IMR-90 (cell line): ENCODE data around the gene RAB3GAP2. TPM values are rescaled to one million over a fixed set of nuclear protein-coding genes. Genes with fewer than 3 reads are reported as not detected.
A peak's percentile ranks its signal among the peaks of the same experiment; 100 is the strongest.
"Not testable (repeated sequence)": the region's sequence is repeated elsewhere in the genome, so short reads cannot be mapped to it uniquely, and the experiment has no call there.

Source experiments
- ATAC-seq: fragments of 200-7000 bp; cut with Tn5 transposase; 2 replicates; pipeline ENCODE4 v1.9.1; 2020; ENCODE audit warnings: low read depth, mild to moderate bottlenecking, moderate library complexity
- BruUV-seq: library from RNA; stranded (reverse); fragments of 400-500 nt; replicated peaks from 2 replicates; lab custom pipeline; 2021; lab: Mats Ljungman, UMichigan
- CTCF ChIA-PET: fragments of 300-600 bp; formaldehyde crosslinking; extraction: SDS; loops from one replicate; lab custom pipeline; 2021; ENCODE audit warnings: antibody characterized with exemption; lab: Yijun Ruan, JAX
- POLR2A ChIA-PET: fragments of 300-600 bp; sonication (Branson Sonifier 250); formaldehyde crosslinking; loops from one replicate; lab custom pipeline; 2022; ENCODE audit warnings: antibody characterized with exemption; ENCODE audit not compliant: unreplicated experiment; lab: Charles Lee
- DNase-seq: peaks from one replicate; pipeline ENCODE4 v3.0.0; 2013
- H2AFZ ChIP-seq: replicated peaks from 2 replicates; pipeline ENCODE3; 2013; ENCODE audit warnings: low read length, mild to moderate bottlenecking; ENCODE audit not compliant: poor library complexity
- H2AK5ac ChIP-seq: 2 replicates; pipeline ENCODE4 v1.6.1; 2013; ENCODE audit warnings: low read depth, low read length, inconsistent platforms
- H2AK9ac ChIP-seq: replicated peaks from 2 replicates; pipeline ENCODE3; 2013; ENCODE audit warnings: mild to moderate bottlenecking, low read depth, low read length, moderate library complexity; ENCODE audit not compliant: poor library complexity
- H2BK120ac ChIP-seq: 2 replicates; pipeline ENCODE4 v1.6.1; 2013; ENCODE audit warnings: low read depth, low read length, inconsistent platforms
- H2BK15ac ChIP-seq: 3 replicates; pipeline ENCODE4 v1.6.1; 2013; ENCODE audit warnings: low read depth, low read length, inconsistent platforms
- H2BK20ac ChIP-seq: 2 replicates; pipeline ENCODE4 v1.6.1; 2013; ENCODE audit warnings: low read depth, mild to moderate bottlenecking, inconsistent platforms, low read length, moderate library complexity
- H2BK5ac ChIP-seq: 2 replicates; pipeline ENCODE4 v1.6.1; 2013; ENCODE audit warnings: mild to moderate bottlenecking, low read depth, low read length, inconsistent platforms; ENCODE audit not compliant: poor library complexity, severe bottlenecking
- H3K14ac ChIP-seq: replicated peaks from 2 replicates; pipeline ENCODE4 v1.6.1; 2013; ENCODE audit warnings: low read depth, low read length, inconsistent platforms
- H3K18ac ChIP-seq: 2 replicates; pipeline ENCODE4 v1.6.1; 2013; ENCODE audit warnings: low read depth, low read length, control low read depth
- H3K23ac ChIP-seq: 2 replicates; pipeline ENCODE4 v1.6.1; 2013; ENCODE audit warnings: low read depth, low read length, inconsistent platforms
- H3K27ac ChIP-seq: 2 replicates; pipeline ENCODE4 v1.5.1; 2013; ENCODE audit warnings: mild to moderate bottlenecking, control low read depth, low read length; ENCODE audit not compliant: insufficient read depth
- H3K27me3 ChIP-seq: 2 replicates; pipeline ENCODE4 v1.6.1; 2013; ENCODE audit warnings: low read length; ENCODE audit not compliant: control insufficient read depth, insufficient read depth
- H3K36me3 ChIP-seq: 2 replicates; pipeline ENCODE4 v1.6.1; 2013; ENCODE audit warnings: low read length, mixed read lengths; ENCODE audit not compliant: control insufficient read depth, insufficient read depth
- H3K4ac ChIP-seq: 2 replicates; pipeline ENCODE4 v1.6.1; 2013; ENCODE audit warnings: low read depth, low read length, inconsistent platforms
- H3K4me1 ChIP-seq: 2 replicates; pipeline ENCODE4 v1.6.1; 2013; ENCODE audit warnings: low read length, mixed read lengths; ENCODE audit not compliant: control insufficient read depth, insufficient read depth
- H3K4me2 ChIP-seq: 2 replicates; pipeline ENCODE4 v1.6.1; 2013; ENCODE audit warnings: low read depth, mild to moderate bottlenecking, control low read depth, low read length, moderate library complexity
- H3K4me3 ChIP-seq: 2 replicates; pipeline ENCODE4 v1.5.1; 2013; ENCODE audit warnings: low read depth, mild to moderate bottlenecking, control low read depth, low read length, moderate library complexity; ENCODE audit not compliant: insufficient read depth
- H3K56ac ChIP-seq: 2 replicates; pipeline ENCODE4 v1.6.1; 2013; ENCODE audit warnings: low read length, inconsistent platforms; ENCODE audit not compliant: insufficient read depth; ENCODE audit errors: extremely low read depth
- H3K79me1 ChIP-seq, 2 experiments: 2 replicates each; pipeline ENCODE4 v1.6.1; 2013; ENCODE audit warnings: low read length in 2 of 2, inconsistent platforms in 1 of 2, low read depth in 1 of 2
- H3K9ac ChIP-seq: 2 replicates; pipeline ENCODE4 v1.6.1; 2013; ENCODE audit warnings: low read depth, low read length, control low read depth
- H3K9me1 ChIP-seq: 2 replicates; pipeline ENCODE4 v1.6.1; 2013; ENCODE audit warnings: low read length, inconsistent platforms; ENCODE audit not compliant: insufficient read depth
- H3K9me3 ChIP-seq: 2 replicates; pipeline ENCODE4 v1.6.1; 2013; ENCODE audit warnings: low read length; ENCODE audit not compliant: control insufficient read depth, insufficient read depth
- H4K20me1 ChIP-seq: 2 replicates; pipeline ENCODE4 v1.6.1; 2013; ENCODE audit warnings: low read length, inconsistent platforms; ENCODE audit not compliant: insufficient read depth
- H4K5ac ChIP-seq: 2 replicates; pipeline ENCODE4 v1.6.1; 2013; ENCODE audit warnings: mild to moderate bottlenecking, low read depth, low read length, control low read depth
- H4K8ac ChIP-seq, 2 experiments: 2 replicates each; pipeline ENCODE4 v1.6.1; 2013; ENCODE audit warnings: low read depth in 2 of 2, low read length in 2 of 2, control low read depth in 1 of 2, inconsistent platforms in 1 of 2
- H4K91ac ChIP-seq: 2 replicates; pipeline ENCODE4 v1.6.1; 2013; ENCODE audit warnings: low read depth, low read length, inconsistent platforms; ENCODE audit not compliant: insufficient read depth
- WGBS, 2 experiments: methylation state at CpG; one replicate each; pipeline versions ENCODE4 v1.1.5 to v1.1.7; 2013; ENCODE audit warnings: missing lambda C conversion rate in 2 of 2; ENCODE audit not compliant: insufficient read length in 1 of 2; ENCODE audit errors: extremely low coverage in 2 of 2; 5-methylcytosine and 5-hydroxymethylcytosine counted together
- dilution Hi-C: fragments of 300-500 bp; cut with HindIII; formaldehyde crosslinking; loops from one replicate; pipeline ENCODE4 v1.14.3; 2018; ENCODE audit warnings: low sequenced_read_pairs; ENCODE audit not compliant: unreplicated experiment
- in situ Hi-C: fragments of 300-500 bp; cut with MboI; formaldehyde crosslinking; loops from 3 replicates; pipeline ENCODE4 v1.14.3; 2019; ENCODE audit warnings: low sequenced_read_pairs, inconsistent platforms, mixed read lengths
- intact Hi-C: fragments of 100-400 bp; cut with micrococcal nuclease; formaldehyde crosslinking; loops from 2 replicates; pipeline ENCODE4 v1.10.0; 2022
- polyA plus RNA-seq, 3 experiments: library from polyadenylated mRNA; depleted of rRNA; stranded (reverse); fragments of >200 nt; gene quantifications; 2 replicates each; pipeline ENCODE4 v1.2.3, GENCODE V29; 2012; ENCODE audit warnings: low replicate concordance in 1 of 3
- total RNA-seq: library from RNA; depleted of rRNA; stranded (reverse); fragments of >200 nt; gene quantifications from 2 replicates; pipeline ENCODE4 v1.2.3, GENCODE V29; 2012

Gene RAB3GAP2
- total and polyA plus RNA-seq, 2 of the 4 experiments (the other 2 are of a cell fraction), result 12.3 to 37.8 TPM

- H3K27ac ChIP-seq, H4K8ac ChIP-seq, H2AFZ ChIP-seq, H3K14ac ChIP-seq, POLR2A ChIA-PET, H3K9me1 ChIP-seq, H3K4me1 ChIP-seq, H2AK5ac ChIP-seq, dilution Hi-C loops, intact Hi-C loops, H3K56ac ChIP-seq, H4K20me1 ChIP-seq, H3K18ac ChIP-seq, H3K4me3 ChIP-seq, H3K27me3 ChIP-seq, H2BK5ac ChIP-seq, H4K91ac ChIP-seq, H3K23ac ChIP-seq, H2BK15ac ChIP-seq, DNase-seq, H3K9ac ChIP-seq, H3K4ac ChIP-seq, H3K4me2 ChIP-seq, H2BK20ac ChIP-seq, in situ Hi-C loops, H2BK120ac ChIP-seq, H4K5ac ChIP-seq, BruUV-seq, H2AK9ac ChIP-seq: not testable (repeated sequence)
- Histone ChIP-seq H3K36me3 (peaks cover 24% of the 10 kb centered on the region), H3K9me3 (peaks cover 12% of the 10 kb centered on the region), H3K79me1 (peaks cover 21 to 39% of the 10 kb centered on the region in 2 experiments; a peak in 3 of 4 replicates)
- no CpG with 5 or more reads among the region's 12 CpGs for WGBS, 2 experiments
- peak; percentile 75 for ATAC-seq
- CTCF ChIA-PET, result interaction anchor here (0.6 kb wide), 1 partner anchor 99 kb away, joined by 4 read pairs; no protein-coding TSS in a partner anchor
Measured at GRCh38 chr1:220253290-220253689, 19.0 kb downstream of the RAB3GAP2 start.
